Vagina (tissue), 2 donors: ENCODE results near the gene P2RY11. TPM values are rescaled to one million over a fixed set of nuclear protein-coding genes. Genes with fewer than 3 reads are reported as not detected.

Source experiments
- DNase-seq, 2 donors: peaks; one replicate each; pipeline ENCODE4 v3.0.0-alpha.2; 2017; ENCODE audit errors: extremely low spot score in 2 of 2
- H3K27ac ChIP-seq: fragments of 200-600 bp; sonication (generic); one replicate; pipeline ENCODE4 v1.5.1; 2019
- H3K27me3 ChIP-seq: fragments of 200-600 bp; sonication (generic); one replicate; pipeline ENCODE4 v1.5.1; 2019
- H3K36me3 ChIP-seq, 2 donors: fragments of 200-600 bp; sonication (generic); one replicate each; pipeline ENCODE4 v1.5.1; 2017 to 2019
- H3K4me1 ChIP-seq: fragments of 200-600 bp; sonication (generic); one replicate; pipeline ENCODE4 v1.5.1; 2019
- H3K4me3 ChIP-seq, 2 donors: fragments of 200-600 bp; sonication (generic); 1 replicate in 1 of 2; 2 replicates in 1 of 2; pipeline ENCODE4 v1.5.1; 2016 to 2019
- H3K9me3 ChIP-seq: fragments of 200-600 bp; sonication (generic); one replicate; pipeline ENCODE4 v1.5.1; 2019
- CTCF ChIP-seq, 3 experiments: fragments of 450-650 bp in 2 of 3; fragments of 200-600 bp in 1 of 3; sonication (generic) in 1 of 3; IDR thresholded peaks; one replicate each; pipeline ENCODE4 v1.5.1; 2017 to 2019; ENCODE audit warnings: antibody characterized with exemption in 3 of 3, mild to moderate bottlenecking in 2 of 3, moderate library complexity in 2 of 3
- POLR2A ChIP-seq, 2 donors: fragments of 450-650 bp; IDR thresholded peaks; one replicate each; pipeline ENCODE4 v1.6.1; 2017; ENCODE audit warnings: antibody characterized with exemption in 2 of 2, mild to moderate bottlenecking in 2 of 2, moderate library complexity in 2 of 2
- POLR2AphosphoS5 ChIP-seq, 2 donors: sonication (generic); formaldehyde crosslinking; IDR thresholded peaks; one replicate each; pipeline ENCODE4 v1.9.0; 2017; ENCODE audit warnings: antibody characterized with exemption in 2 of 2, mild to moderate bottlenecking in 2 of 2, low read depth in 1 of 2; ENCODE audit not compliant: insufficient read depth in 1 of 2
- intact Hi-C: fragments of 100-400 bp; cut with DNase I; formaldehyde crosslinking; loops from one replicate; pipeline ENCODE4 v1.15.1; 2023
- total RNA-seq: library from RNA; depleted of rRNA; stranded (reverse); fragments of >200 nt; gene quantifications from one replicate; pipeline ENCODE4 v1.2.3, GENCODE V29; 2016

The P2RY11 gene
- total RNA-seq, 1 donor from 2014 or later: 9.1 TPM

GRCh38 chr19:10115392-10116084 is 4.0 kb downstream of the P2RY11 start:
- intact Hi-C loops: no loop called here
- Histone ChIP-seq H3K4me3 (no peak overlapping the region), H3K27ac (no peak overlapping the region), H3K9me3 (no peaks in the 10 kb centered on the region), H3K36me3 (peaks cover 0 to 47% of the 10 kb centered on the region in 2 donors), H3K27me3 (no peaks in the 10 kb centered on the region), H3K4me1 (peaks cover 31% of the 10 kb centered on the region)
- TF ChIP-seq POLR2AphosphoS5 (IDR thresholded peaks at IDR 0.05; ENCODE audit: insufficient read depth in 1 of 2, low read depth in 1 of 2) (no peak), CTCF (IDR thresholded peaks at IDR 0.05) (no peak), POLR2A (IDR thresholded peaks at IDR 0.05) (no peak)
- DNase-seq: peak; percentile 74 to 87

GRCh38 chr19:10116085-10116865 is 4.8 kb downstream of the P2RY11 start:
- Histone ChIP-seq H3K36me3 (peaks cover 0 to 40% of the 10 kb centered on the region in 2 donors), H3K27ac (no peak overlapping the region), H3K9me3 (no peaks in the 10 kb centered on the region), H3K27me3 (no peaks in the 10 kb centered on the region), H3K4me1 (peaks cover 39% of the 10 kb centered on the region), H3K4me3 (no peak overlapping the region)
- no peak for TF ChIP-seq POLR2AphosphoS5 (IDR thresholded peaks at IDR 0.05; ENCODE audit: insufficient read depth in 1 of 2, low read depth in 1 of 2)
- no peak for TF ChIP-seq CTCF (IDR thresholded peaks at IDR 0.05)
- no peak for TF ChIP-seq POLR2A (IDR thresholded peaks at IDR 0.05)
- peak in 1 of 2 donors; percentile 83 for DNase-seq
- intact Hi-C loops: no loop called here

- TF ChIP-seq POLR2A (IDR thresholded peaks at IDR 0.05) (no peak), CTCF (IDR thresholded peaks at IDR 0.05) (no peak), POLR2AphosphoS5 (IDR thresholded peaks at IDR 0.05; ENCODE audit: insufficient read depth in 1 of 2, low read depth in 1 of 2) (no peak)
- no peak overlapping the region for H3K4me3 ChIP-seq
- no peaks in the 10 kb centered on the region for H3K27me3 ChIP-seq
- H3K27ac ChIP-seq: no peak overlapping the region
- intact Hi-C loops: no loop called here
- H3K9me3 ChIP-seq: no peaks in the 10 kb centered on the region
- peaks cover 0 to 37% of the 10 kb centered on the region in 2 donors for H3K36me3 ChIP-seq
- H3K4me1 ChIP-seq: peaks cover 46% of the 10 kb centered on the region
- peak in 1 of 2 donors; percentile 88 for DNase-seq
Measured at GRCh38 chr19:10116866-10117616, 5.5 kb downstream of the P2RY11 start.

- intact Hi-C loops: no loop called here
- H3K27me3 ChIP-seq: no peaks in the 10 kb centered on the region
- DNase-seq: no peak
- H3K27ac ChIP-seq: peak overlapping the region; percentile 75
- peaks cover 35% of the 10 kb centered on the region for H3K4me1 ChIP-seq
- peak overlapping the region; percentile 75 to 99 for H3K4me3 ChIP-seq
- no peaks in the 10 kb centered on the region for H3K9me3 ChIP-seq
- peaks cover 0 to 37% of the 10 kb centered on the region in 2 donors for H3K36me3 ChIP-seq
- TF ChIP-seq CTCF (IDR thresholded peaks at IDR 0.05) (no peak), POLR2A (IDR thresholded peaks at IDR 0.05) (no peak), POLR2AphosphoS5 (IDR thresholded peaks at IDR 0.05; ENCODE audit: insufficient read depth in 1 of 2, low read depth in 1 of 2) (no peak)
Measured at GRCh38 chr19:10118960-10119359, 7.5 kb downstream of the P2RY11 start.
